PFSK-1 (cell line): ENCODE data around the gene NDOR1.
A peak's percentile ranks its signal among the peaks of the same experiment; 100 is the strongest.

ENCODE experiments used
- REST ChIP-seq, 2 experiments: IDR thresholded peaks; 2 replicates each; pipeline versions ENCODE4 v1.6.1 to v1.8.0; 2011 to 2012; ENCODE audit warnings: low read depth in 2 of 2, low read length in 2 of 2, control low read depth in 1 of 2, inconsistent platforms in 1 of 2, mild to moderate bottlenecking in 1 of 2, moderate library complexity in 1 of 2; ENCODE audit not compliant: insufficient read depth in 1 of 2
- SIN3A ChIP-seq: IDR thresholded peaks from 2 replicates; pipeline ENCODE4 v1.6.1; 2012; ENCODE audit warnings: mild to moderate bottlenecking, low read length, moderate library complexity, borderline replicate concordance; ENCODE audit not compliant: insufficient read depth
- TAF1 ChIP-seq: IDR thresholded peaks from 2 replicates; pipeline ENCODE4 v1.6.1; 2012; ENCODE audit warnings: low read length, control low read depth, borderline replicate concordance; ENCODE audit not compliant: insufficient read depth

- TF ChIP-seq REST (IDR thresholded peaks at IDR 0.05; ENCODE audit: insufficient read depth in 1 of 2, low read depth in 2 of 2, low read length in 2 of 2): peak in 1 of 2 experiments; percentile 46; a peak in 1 of 4 replicates
- TF ChIP-seq TAF1: peak; percentile 82; the same call in 1 of the 2 replicates
- peak; percentile 74; the same call in 1 of the 2 replicates for TF ChIP-seq SIN3A
Measured at GRCh38 chr9:137205126-137206069, at the start of gene NDOR1, which contains the start of gene TMEM203.
